ENCODE measurements around the gene IRAK2.

Gene IRAK2

GRCh38 chr3:10204921-10205320 is 40.2 kb downstream of the IRAK2 start:
- TF ChIP-seq FOXP2 (optimal IDR thresholded peaks at IDR 0.05; ENCODE audit: borderline replicate concordance, extremely low read depth, extremely low read length, insufficient read depth), result no peak
- TF ChIP-seq POLR2AphosphoS5 (IDR thresholded peaks at IDR 0.05; ENCODE audit: low read depth, low read length), result no peak
- TF ChIP-seq SIN3A (IDR thresholded peaks at IDR 0.05; ENCODE audit: borderline replicate concordance, insufficient read depth, low read length), result no peak
- no peak for TF ChIP-seq TAF1 (IDR thresholded peaks at IDR 0.05; ENCODE audit: borderline replicate concordance, insufficient read depth, low read length)
- no peak for TF ChIP-seq REST (IDR thresholded peaks at IDR 0.05; ENCODE audit: insufficient read depth in 1 of 2, low read depth in 2 of 2, low read length in 2 of 2)

DNA sequence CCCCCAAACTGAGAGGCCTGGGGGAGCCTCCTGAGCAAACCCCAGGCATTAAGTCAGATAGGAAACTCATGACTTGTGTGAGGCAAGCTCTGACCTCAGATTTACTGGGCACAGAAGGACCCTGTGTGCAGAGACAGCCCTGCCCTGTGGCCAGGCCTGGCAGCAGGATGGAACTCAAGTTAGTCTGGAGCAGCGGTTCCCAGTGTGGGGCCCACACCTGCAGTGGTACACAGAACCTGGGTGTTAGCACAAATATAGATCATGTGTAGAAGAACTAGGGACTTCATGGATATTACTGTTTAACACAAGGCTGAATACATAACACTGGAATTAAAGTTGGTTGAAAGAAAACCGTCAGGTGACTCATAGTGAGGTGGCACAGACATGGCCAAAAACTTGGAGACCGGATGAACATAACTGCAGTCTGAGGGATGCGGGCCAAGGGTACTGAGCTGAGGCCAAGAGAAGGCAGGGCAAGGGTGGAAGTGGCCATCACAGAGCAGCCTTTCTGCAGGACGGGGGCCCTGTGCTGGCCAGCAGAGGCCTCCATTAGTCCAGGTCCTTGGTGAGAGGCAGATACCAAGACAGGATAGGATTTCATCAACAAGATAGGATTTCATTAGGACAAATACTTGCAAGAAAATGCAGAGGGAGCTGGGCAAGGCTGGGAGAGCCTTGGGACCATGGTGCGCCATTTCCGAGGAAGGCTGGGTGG is 40.9 kb downstream of the IRAK2 start:
- no peak for TF ChIP-seq TAF1 (IDR thresholded peaks at IDR 0.05; ENCODE audit: borderline replicate concordance, insufficient read depth, low read length)

- no peak for TF ChIP-seq FOXP2 (optimal IDR thresholded peaks at IDR 0.05; ENCODE audit: borderline replicate concordance, extremely low read depth, extremely low read length, insufficient read depth)
- TF ChIP-seq TAF1 (IDR thresholded peaks at IDR 0.05; ENCODE audit: borderline replicate concordance, insufficient read depth, low read length), result no peak
- no peak for TF ChIP-seq POLR2AphosphoS5 (IDR thresholded peaks at IDR 0.05; ENCODE audit: low read depth, low read length)
- TF ChIP-seq SIN3A (IDR thresholded peaks at IDR 0.05; ENCODE audit: borderline replicate concordance, insufficient read depth, low read length), result no peak
- TF ChIP-seq REST (IDR thresholded peaks at IDR 0.05; ENCODE audit: insufficient read depth in 1 of 2, low read depth in 2 of 2, low read length in 2 of 2), result no peak
Observed at GRCh38 chr3:10206166-10206511, 41.4 kb downstream of the IRAK2 start.

DNA sequence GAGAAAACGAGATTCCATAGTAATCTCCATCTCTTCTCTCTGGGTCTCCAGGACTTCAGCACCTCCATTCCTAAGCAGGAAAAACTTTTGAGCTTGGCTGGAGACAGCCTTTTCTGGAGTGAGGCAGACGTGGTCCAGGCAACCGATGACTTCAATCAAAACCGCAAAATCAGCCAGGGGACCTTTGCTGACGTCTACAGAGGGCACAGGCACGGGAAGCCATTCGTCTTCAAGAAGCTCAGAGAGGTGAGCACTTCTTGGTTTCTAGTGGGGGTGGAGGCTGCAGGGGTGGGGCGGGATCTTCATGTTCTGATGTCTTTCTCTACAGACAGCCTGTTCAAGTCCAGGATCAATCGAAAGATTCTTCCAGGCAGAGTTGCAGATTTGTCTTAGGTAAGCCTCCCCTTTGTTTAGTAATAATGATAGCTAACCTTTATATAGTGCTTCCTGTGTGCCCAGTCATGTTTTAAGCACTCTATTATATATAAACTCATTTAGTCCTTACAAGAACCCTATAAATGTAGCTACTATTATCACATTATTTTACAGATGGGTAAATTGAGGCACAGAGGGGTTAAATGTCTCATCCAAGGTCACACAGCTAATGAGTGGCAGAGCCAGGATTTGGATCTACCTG is 48.6 kb downstream of the IRAK2 start:
- no peak for TF ChIP-seq POLR2AphosphoS5 (IDR thresholded peaks at IDR 0.05; ENCODE audit: low read depth, low read length)
- no peak for TF ChIP-seq REST (IDR thresholded peaks at IDR 0.05; ENCODE audit: insufficient read depth in 1 of 2, low read depth in 2 of 2, low read length in 2 of 2)
- TF ChIP-seq SIN3A (IDR thresholded peaks at IDR 0.05; ENCODE audit: borderline replicate concordance, insufficient read depth, low read length), result no peak
- no peak for TF ChIP-seq TAF1 (IDR thresholded peaks at IDR 0.05; ENCODE audit: borderline replicate concordance, insufficient read depth, low read length)
- TF ChIP-seq FOXP2 (optimal IDR thresholded peaks at IDR 0.05; ENCODE audit: borderline replicate concordance, extremely low read depth, extremely low read length, insufficient read depth), result no peak

DNA sequence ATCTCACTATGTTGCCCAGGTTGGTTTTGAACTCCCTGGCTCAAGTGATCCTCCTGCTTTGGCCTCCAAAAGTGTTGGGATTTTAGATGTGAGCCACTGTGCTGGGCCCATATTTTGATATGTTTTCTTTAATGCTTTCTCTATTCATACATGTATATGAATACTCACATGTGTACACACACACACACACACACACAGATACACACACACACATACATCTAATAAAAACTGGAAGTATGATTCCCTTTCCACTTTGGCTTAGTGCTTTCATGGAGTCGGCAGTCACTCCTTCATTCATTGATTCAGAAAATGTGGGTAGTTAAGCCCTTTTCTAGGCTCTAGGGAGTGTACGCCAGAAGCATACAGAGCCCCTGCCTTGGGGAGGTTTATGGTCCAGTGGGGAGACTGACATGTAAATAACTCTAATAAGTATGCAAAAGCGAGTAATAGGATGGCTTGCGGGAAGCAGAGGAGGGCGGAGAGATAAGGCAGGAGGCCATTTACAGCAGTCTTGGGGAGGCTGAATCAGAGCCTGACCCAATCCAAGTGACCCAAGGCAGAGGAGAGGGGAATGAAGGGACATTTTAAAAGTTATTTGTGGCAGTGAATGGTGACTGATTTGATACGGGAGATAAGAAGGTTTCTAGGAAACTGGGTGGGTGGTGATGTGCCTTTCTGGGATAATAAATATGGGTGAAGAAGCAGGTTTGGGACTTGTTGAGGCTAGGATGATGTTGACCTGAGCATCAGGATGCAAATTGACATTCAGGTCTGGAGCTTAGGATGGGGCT is 51.1 kb downstream of the IRAK2 start:
- no peak for TF ChIP-seq FOXP2 (optimal IDR thresholded peaks at IDR 0.05; ENCODE audit: borderline replicate concordance, extremely low read depth, extremely low read length, insufficient read depth)
- no peak for TF ChIP-seq REST (IDR thresholded peaks at IDR 0.05; ENCODE audit: insufficient read depth in 1 of 2, low read depth in 2 of 2, low read length in 2 of 2)
- no peak for TF ChIP-seq TAF1 (IDR thresholded peaks at IDR 0.05; ENCODE audit: borderline replicate concordance, insufficient read depth, low read length)
- TF ChIP-seq SIN3A (IDR thresholded peaks at IDR 0.05; ENCODE audit: borderline replicate concordance, insufficient read depth, low read length), result no peak
